ENCODE measurements around the gene USF3.
"Not testable (repeated sequence)": the region's sequence is repeated elsewhere in the genome, so short reads cannot be mapped to it uniquely, and the experiment has no call there.

Gene USF3

DNA sequence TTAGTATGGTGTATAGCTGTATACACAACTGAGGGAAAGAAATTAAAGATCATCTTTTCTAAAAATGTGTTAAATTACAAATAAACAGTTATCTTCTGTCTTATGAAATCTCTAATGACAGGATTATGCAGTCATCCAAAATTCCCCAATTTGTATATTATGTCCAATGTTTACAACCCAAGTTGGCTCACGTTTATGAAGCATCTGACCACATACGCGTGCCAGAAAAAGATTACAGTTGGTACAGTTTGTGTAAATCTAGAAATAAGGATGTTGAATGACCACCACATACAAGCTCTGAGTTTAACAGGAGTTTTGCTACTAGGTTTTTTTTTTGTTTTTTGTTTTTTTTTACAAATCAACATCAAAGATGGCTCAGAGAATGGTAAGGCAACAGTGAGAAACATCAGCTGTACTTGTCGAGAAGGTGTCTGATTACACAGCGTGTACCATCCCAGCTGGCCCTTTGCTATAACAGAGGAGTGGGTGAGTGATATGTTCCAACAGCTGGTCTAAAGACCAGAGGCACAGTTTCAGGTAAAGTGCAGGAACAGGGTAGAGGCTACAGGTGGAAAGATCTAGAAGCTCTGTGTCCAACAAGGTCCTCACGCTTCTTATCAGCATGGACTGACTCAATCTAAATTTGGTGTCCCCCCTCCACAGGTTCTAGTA is 47.1 kb downstream of the USF3 start:
- DNase-seq (ENCODE audit: low spot score): no peak

GRCh38 chr3:113648524-113648923 is 47.9 kb downstream of the USF3 start:
- no peak for DNase-seq (ENCODE audit: low spot score)

DNA sequence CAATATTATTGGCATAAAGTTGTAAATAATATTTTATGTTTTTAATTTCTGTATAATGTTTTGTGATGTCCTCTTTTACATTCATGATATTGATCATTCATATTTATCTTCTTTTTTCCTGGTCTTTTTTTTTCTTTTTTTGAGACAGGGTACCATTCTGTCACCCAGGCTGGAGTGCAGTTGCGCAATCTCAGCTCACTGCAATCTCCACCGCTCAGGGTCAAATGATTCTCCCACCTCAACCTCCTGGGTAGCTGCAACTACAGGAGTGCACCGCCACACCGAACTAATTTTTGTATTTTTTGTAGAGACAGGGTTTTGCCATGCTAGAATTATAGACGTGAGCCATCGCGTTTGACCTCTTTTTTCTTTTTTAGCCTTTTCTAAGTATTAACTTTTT is 52.9 kb downstream of the USF3 start:
- no peak for DNase-seq (ENCODE audit: low spot score)

GRCh38 chr3:113638910-113639309 is 57.5 kb downstream of the USF3 start:
- DNase-seq (ENCODE audit: low spot score): no peak

DNA sequence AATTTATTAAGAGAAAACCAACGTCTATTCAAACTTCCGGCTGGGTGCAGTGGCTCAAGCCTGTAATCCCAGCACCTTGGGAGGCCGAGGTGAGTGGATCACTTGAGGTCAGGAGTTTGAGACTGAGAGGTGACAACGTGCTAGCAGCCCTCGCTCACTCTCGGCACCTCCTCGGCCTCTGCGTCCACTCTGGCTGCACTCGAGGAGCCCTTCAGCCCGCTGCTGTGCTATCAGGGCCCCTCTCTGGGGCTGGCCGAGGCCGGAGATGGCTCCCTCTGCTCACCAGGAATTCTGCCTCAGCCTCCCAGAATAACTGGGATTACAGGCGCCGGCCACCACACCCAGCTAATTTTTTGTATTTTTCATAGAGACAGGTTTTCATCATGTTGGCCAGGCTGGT is 58.7 kb downstream of the USF3 start:
- no peak for DNase-seq (ENCODE audit: low spot score)

DNA sequence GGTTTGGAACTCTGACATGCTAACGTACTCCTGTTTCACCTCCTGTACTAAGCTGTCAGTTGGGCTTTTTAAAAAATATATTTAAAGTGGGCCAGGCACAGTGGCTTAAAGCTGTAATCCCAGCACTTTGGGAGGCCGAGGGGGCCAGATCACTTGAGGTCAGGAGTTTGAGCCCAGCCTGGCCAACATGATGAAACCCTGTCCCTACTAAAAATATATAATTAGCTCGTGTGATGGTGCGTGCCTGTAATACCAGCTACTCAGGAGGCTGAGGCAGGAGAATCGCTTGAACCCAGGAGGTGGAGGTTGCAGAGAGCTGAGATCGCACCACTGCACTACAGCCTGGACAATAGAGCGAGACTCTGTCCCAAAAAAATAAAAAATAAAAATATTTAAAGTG is 60.4 kb downstream of the USF3 start:
- DNase-seq (ENCODE audit: low spot score): not testable (repeated sequence)

- DNase-seq (ENCODE audit: low spot score): no peak
These were observed 61.5 kb downstream of the USF3 start for GRCh38 chr3:113634782-113635474.

DNA sequence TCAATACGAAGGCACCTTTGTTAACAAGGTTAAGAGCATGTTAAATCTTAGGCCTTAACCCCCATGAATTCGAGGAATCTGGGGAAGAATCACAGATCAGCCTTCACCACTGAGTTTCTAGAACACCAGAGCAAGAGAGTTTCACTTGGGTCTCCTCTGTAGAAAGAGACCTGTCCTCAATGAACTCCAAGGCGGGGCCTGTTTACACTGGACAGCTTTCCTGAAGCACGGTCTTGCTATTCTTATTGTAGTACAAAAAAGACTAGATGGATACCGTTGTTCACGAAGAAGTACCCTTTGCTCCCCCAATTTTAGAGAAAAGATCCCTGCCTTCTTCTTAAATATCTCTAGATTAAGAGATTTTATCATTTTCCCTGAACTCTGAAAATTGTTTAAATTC is 64.9 kb downstream of the USF3 start:
- no peak for DNase-seq (ENCODE audit: low spot score)

- DNase-seq (ENCODE audit: low spot score): no peak
These were observed 65.4 kb downstream of the USF3 start for GRCh38 chr3:113630956-113631542.

DNA sequence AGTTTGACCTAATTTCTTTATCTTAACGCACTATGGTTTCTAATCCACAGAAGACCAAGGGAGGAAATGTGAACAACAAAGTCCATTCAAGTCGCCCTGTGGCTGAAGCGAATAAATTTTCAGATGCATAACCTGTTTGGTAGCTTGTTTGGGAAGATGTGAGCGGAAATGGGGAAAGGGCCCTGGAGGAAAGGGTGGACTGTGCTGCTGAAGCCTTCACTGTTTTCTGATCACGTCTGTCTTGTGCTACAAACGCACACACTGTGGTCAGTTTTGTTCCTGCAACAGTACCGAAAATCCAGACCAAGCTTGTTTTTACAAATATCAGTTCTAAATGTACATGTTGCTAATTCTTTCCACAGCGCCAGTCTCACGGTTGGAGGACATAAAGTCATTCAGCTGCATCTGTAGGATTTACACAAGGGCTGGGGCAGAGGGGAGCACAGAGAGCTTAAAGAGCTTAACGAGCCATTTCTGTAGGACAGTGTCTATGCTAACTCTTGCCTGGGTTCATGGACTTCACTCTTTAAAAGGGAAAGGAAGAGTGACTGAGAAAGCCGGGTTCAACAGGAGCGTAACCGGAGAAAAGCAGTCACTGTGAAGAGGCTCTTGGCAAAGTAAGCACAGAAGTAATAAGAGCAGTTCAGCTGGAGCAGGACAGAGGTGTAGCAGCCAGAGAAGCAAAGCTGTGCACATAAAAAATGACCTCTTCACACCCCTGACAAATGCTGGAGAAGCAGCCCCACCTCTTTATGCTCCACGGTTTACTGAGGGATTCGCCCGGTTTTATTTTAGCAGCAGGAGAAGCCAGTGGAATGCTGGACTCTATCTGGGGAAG is 66.6 kb downstream of the USF3 start:
- DNase-seq (ENCODE audit: low spot score): no peak

GRCh38 chr3:113628788-113629187 is 67.7 kb downstream of the USF3 start:
- no peak for DNase-seq (ENCODE audit: low spot score)

DNA sequence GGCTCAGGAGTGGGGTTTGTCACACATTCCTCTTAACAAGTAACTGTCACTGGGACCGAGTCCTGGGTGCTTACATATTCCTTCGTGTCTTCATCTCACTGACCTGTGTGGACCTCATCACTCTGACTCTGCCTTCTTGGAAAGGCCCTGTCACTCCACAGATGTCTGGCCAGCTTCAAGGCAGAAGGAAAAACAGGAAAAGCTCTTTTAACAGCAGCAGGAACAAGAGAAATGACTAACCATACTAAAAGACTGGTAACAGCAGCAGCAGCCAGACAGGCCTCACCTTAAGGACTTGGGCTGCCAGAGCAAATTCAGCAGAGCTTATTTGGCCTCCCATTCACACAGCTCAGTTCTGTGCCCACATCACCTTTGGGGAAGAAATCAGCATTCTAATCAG is 68.1 kb downstream of the USF3 start:
- no peak for DNase-seq (ENCODE audit: low spot score)

DNA sequence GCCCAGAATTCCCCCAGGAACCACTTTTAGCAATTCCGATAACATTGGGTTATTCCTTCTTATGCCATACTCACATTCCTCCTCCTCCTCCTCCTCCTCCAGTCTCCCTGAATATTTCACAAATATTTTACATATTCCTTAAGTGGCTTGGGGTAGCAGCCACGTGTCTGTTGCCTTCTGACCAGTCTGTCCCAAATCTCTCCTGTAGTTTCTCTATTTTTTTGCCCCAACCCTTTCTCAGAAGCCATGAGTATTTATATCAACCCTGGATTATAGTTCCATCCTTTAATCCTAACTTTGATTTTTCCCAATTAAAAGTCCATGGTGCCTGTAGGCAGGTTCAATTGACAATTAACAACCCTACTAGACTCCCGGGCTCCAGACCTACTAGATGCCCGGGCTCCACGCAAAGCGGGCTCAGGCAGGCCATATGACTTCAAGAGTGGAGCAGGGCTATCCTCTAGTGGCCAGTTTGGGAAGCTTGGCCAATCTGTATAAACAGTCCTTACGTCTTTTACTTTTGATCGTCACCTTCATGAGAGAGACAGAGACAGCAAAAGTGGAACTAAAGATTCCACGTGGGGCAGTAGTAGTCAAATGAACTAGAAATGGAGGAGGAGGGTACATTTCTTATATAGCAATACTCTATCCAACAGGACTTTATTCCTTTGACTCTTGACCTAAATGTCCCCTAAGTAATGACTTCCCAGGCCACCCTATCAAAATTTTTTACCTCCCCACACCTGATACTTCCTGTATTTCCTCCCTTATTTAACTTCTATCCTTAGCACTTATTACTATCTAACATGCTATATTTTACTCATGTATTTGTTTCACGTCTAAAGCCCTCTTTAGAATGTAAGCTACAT is 69.7 kb downstream of the USF3 start:
- DNase-seq (ENCODE audit: low spot score): no peak

DNA sequence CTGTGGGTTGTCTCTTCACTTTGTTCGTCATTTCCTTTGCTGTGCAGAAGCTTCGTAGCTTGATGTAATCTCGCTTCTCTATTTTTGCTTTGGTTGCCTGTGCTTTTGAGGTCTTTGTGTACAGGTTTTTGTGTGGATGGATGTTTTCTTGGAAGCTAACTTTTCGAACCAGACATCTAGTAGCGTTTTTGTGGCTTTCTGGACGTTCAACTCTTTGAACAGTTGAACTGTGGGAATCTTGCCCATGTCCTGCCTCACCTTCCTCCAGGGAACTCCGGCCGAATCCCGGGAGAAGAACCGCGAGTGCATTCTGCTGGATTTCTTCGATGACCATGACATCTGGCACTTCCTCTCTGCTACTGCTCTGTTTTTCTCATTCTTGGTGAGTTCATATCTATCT is 70.6 kb downstream of the USF3 start:
- DNase-seq (ENCODE audit: low spot score): no peak

- no peak for DNase-seq (ENCODE audit: low spot score)
These were observed 72.6 kb downstream of the USF3 start for GRCh38 chr3:113623811-113624210.

- DNase-seq (ENCODE audit: low spot score): no peak
These were observed 73.1 kb downstream of the USF3 start for GRCh38 chr3:113623324-113623723.

DNA sequence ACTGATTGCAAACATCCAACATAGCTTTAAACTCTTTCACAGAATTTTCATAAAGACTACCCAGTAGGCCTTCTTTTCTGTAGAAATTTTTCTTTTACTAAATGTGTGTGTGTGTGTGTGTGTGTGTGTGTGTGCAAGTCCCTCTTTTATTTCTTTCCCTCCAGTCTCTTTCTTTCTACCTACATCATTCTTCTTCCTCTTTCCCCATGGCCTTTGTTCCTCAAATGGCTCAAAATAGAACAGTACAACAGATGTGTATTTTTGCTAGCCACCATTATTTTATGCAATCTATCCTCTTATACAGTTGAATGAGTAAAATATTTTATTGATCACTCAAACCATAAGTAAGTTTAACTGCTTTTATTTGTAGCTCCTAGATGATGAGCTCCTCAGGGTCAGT is 76.4 kb downstream of the USF3 start:
- no peak for DNase-seq (ENCODE audit: low spot score)

DNA sequence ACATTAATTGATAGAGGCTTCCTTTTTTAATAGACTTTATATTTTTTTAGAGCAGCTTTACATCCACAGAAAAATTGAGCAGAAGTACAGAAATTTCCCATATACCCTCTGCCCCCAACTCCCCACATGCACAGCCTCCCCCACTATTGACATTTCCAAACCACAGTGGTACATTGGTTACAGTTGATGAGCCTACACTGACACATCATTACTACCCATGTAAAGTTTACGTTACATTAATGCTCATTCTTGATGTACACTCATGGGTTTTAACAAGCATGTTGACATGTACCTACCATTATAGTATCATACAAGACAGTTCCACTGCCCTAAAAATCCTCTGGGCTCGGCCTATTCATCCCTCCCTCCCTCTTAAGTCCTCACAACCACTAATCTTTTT is 78.7 kb downstream of the USF3 start:
- no peak for DNase-seq (ENCODE audit: low spot score)

- DNase-seq (ENCODE audit: low spot score): no peak
These were observed 80.5 kb downstream of the USF3 start for GRCh38 chr3:113615976-113616375.

DNA sequence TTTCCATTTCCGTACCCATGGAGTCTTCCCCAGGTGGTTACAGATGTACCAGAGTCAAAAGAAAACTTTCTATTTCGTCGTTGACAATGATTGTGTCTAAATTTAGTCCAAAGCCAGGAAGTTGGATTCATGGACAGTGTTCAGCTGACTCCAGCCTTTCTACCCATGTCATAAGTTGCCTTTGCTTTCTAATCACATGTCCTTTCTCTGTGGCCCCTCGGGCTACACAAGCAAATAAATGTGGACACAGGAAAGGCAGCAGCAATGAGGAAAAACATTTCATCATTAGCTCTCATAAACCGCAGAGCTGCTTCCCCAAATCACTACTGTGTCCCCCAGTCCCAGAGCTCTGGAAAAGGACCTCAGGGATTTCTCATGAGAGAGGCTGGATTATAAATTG is 82.0 kb downstream of the USF3 start:
- no peak for DNase-seq (ENCODE audit: low spot score)

DNA sequence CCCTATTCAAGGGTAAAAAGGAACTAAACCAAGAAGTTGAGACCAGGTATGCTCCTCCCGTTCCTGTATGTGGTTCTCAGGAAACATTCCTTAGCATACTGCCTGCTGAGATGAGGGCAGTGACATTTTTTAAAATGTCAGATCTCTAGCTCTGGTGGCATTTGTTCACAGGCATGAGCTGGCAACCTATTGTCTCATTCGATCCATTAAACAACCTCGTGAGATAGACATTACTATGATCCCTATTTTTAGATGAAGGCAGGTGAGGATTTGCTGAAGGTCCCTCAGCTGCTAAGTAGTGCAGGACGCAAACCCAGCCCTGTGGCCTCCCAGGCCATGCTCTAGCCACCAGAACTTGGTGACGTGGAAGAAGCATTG is 89.2 kb downstream of the USF3 start:
- DNase-seq (ENCODE audit: low spot score): no peak
